Suprapubic skin (tissue), 4 donors: ENCODE results near the gene RBMS3.

Source experiments
- EP300 ChIP-seq: sonication (generic); formaldehyde crosslinking; IDR thresholded peaks from one replicate; pipeline ENCODE4 v1.6.1; 2017; ENCODE audit warnings: antibody characterized with exemption
- POLR2A ChIP-seq, 2 donors: fragments of 450-650 bp; IDR thresholded peaks; one replicate each; pipeline ENCODE4 v1.6.1; 2017; ENCODE audit warnings: antibody characterized with exemption in 2 of 2, mild to moderate bottlenecking in 2 of 2, moderate library complexity in 2 of 2
- POLR2AphosphoS5 ChIP-seq, 3 donors: sonication (generic); formaldehyde crosslinking; IDR thresholded peaks; one replicate each; pipeline ENCODE4 v1.6.1; 2017; ENCODE audit warnings: antibody characterized with exemption in 3 of 3
- TF ChIP-seq, protein P1 (sequence below), 2 donors: fragments of 200-600 bp in 1 of 2; fragments of 450-650 bp in 1 of 2; sonication (generic) in 1 of 2; IDR thresholded peaks; one replicate each; pipeline ENCODE4 v1.5.1; 2016 to 2019; ENCODE audit warnings: antibody characterized with exemption in 2 of 2, mild to moderate bottlenecking in 1 of 2, moderate library complexity in 1 of 2

- TF ChIP-seq, protein P1, sequence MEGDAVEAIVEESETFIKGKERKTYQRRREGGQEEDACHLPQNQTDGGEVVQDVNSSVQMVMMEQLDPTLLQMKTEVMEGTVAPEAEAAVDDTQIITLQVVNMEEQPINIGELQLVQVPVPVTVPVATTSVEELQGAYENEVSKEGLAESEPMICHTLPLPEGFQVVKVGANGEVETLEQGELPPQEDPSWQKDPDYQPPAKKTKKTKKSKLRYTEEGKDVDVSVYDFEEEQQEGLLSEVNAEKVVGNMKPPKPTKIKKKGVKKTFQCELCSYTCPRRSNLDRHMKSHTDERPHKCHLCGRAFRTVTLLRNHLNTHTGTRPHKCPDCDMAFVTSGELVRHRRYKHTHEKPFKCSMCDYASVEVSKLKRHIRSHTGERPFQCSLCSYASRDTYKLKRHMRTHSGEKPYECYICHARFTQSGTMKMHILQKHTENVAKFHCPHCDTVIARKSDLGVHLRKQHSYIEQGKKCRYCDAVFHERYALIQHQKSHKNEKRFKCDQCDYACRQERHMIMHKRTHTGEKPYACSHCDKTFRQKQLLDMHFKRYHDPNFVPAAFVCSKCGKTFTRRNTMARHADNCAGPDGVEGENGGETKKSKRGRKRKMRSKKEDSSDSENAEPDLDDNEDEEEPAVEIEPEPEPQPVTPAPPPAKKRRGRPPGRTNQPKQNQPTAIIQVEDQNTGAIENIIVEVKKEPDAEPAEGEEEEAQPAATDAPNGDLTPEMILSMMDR (IDR thresholded peaks at IDR 0.05) = no peak
- TF ChIP-seq POLR2AphosphoS5 (IDR thresholded peaks at IDR 0.05) (no peak), EP300 (no peak), POLR2A (IDR thresholded peaks at IDR 0.05) (no peak)
Observed at GRCh38 chr3:29597376-29598008, 316.6 kb downstream of the RBMS3 start.
